Activated CD4-positive, alpha-beta T cell treated with anti-CD3 and anti-CD28 coated beads for 36 hours (primary cell): ENCODE data around the gene RGS5. TPM values are rescaled to one million over a fixed set of nuclear protein-coding genes. Genes with fewer than 3 reads are reported as not detected.

Experiments
- ATAC-seq: fragments of 200-7000 bp; cut with Tn5 transposase; one replicate; pipeline ENCODE4 v1.10.0; 2021; ENCODE audit warnings: mild to moderate bottlenecking, moderate library complexity
- CTCF ChIA-PET: fragments of 350-600 bp; sonication (Branson Sonifier 250); formaldehyde crosslinking; loops from one replicate; lab custom pipeline; 2021; ENCODE audit warnings: antibody characterized with exemption; lab: Charles Lee
- POLR2A ChIA-PET: fragments of 350-600 bp; sonication (Branson Sonifier 250); formaldehyde crosslinking; loops from one replicate; lab custom pipeline; 2021; ENCODE audit warnings: antibody characterized with exemption, inconsistent platforms; lab: Charles Lee
- DNase-seq: peaks from one replicate; pipeline ENCODE4 v3.0.0-alpha.2; 2020
- H3K27ac Mint-ChIP-seq: one replicate; pipeline ENCODE4 v1.8.0; 2021; ENCODE audit warnings: mixed read lengths
- H3K27me3 Mint-ChIP-seq: one replicate; pipeline ENCODE4 v1.8.0; 2021; ENCODE audit warnings: mixed read lengths
- H3K36me3 Mint-ChIP-seq: one replicate; pipeline ENCODE4 v1.8.0; 2021; ENCODE audit warnings: low read depth, mixed read lengths
- H3K4me1 Mint-ChIP-seq: one replicate; pipeline ENCODE4 v1.8.0; 2021; ENCODE audit warnings: mixed read lengths
- H3K4me3 Mint-ChIP-seq: one replicate; pipeline ENCODE4 v1.8.0; 2021; ENCODE audit warnings: mild to moderate bottlenecking, moderate library complexity, mixed read lengths
- H3K9me3 Mint-ChIP-seq: one replicate; pipeline ENCODE4 v1.8.0; 2021; ENCODE audit warnings: low read depth, mixed read lengths
- intact Hi-C, 2 experiments: fragments of 100-400 bp; cut with DNase I in 1 of 2; cut with micrococcal nuclease in 1 of 2; formaldehyde crosslinking; loops; one replicate each; pipeline versions ENCODE4 v1.14.2 to v1.15.1; 2022 to 2024; cut with DNase I, micrococcal nuclease
- total RNA-seq, 2 experiments: library from RNA; stranded (reverse); gene quantifications; one replicate each; pipeline ENCODE4 v1.2.3, GENCODE V29; 2021

Gene RGS5
- total RNA-seq, 2 experiments from 2014 or later: 4.1 to 4.4 TPM

GRCh38 chr1:163166886-163167555, 35.7 kb downstream of the RGS5 start:
- Mint-ChIP-seq H3K27me3 (no peaks in the 10 kb centered on the region), H3K4me3 (no peak overlapping the region), H3K36me3 (peaks cover 1% of the 10 kb centered on the region), H3K27ac (no peak overlapping the region), H3K4me1 (peaks cover 5% of the 10 kb centered on the region), H3K9me3 (no peaks in the 10 kb centered on the region)
- POLR2A ChIA-PET: no interaction called here
- CTCF ChIA-PET: interaction anchor here (1.3 kb wide), 1 partner anchor 12 kb away, joined by 3 read pairs; no protein-coding TSS in a partner anchor
- intact Hi-C loops: no loop called here
- DNase-seq (no peak), ATAC-seq (no peak)

- H3K27me3 Mint-ChIP-seq: no peaks in the 10 kb centered on the region
- H3K4me3 Mint-ChIP-seq: no peak overlapping the region
- intact Hi-C loops: no loop called here
- DNase-seq: no peak
- no peak for ATAC-seq
- H3K36me3 Mint-ChIP-seq: peaks cover 1% of the 10 kb centered on the region
- H3K27ac Mint-ChIP-seq: no peak overlapping the region
- POLR2A ChIA-PET: no interaction called here
- no peaks in the 10 kb centered on the region for H3K9me3 Mint-ChIP-seq
- H3K4me1 Mint-ChIP-seq: peaks cover 5% of the 10 kb centered on the region
- CTCF ChIA-PET: interaction anchor here (1.5 kb wide), 1 partner anchor 311 kb away, joined by 4 read pairs; no protein-coding TSS in a partner anchor
These were observed 37.6 kb downstream of the RGS5 start for GRCh38 chr1:163165119-163165518.

- POLR2A ChIA-PET: interaction anchor here (0.6 kb wide), 1 partner anchor 38 kb away, joined by 3 read pairs; no protein-coding TSS in a partner anchor
- no peak for DNase-seq
- peaks cover 5% of the 10 kb centered on the region for H3K4me1 Mint-ChIP-seq
- no peak overlapping the region for H3K27ac Mint-ChIP-seq
- no peak for ATAC-seq
- CTCF ChIA-PET: interaction anchor here (1.5 kb wide), 1 partner anchor 310 kb away, joined by 4 read pairs; no protein-coding TSS in a partner anchor
- H3K36me3 Mint-ChIP-seq: peaks cover 1% of the 10 kb centered on the region
- no peaks in the 10 kb centered on the region for H3K27me3 Mint-ChIP-seq
- intact Hi-C loops: no loop called here
- no peaks in the 10 kb centered on the region for H3K9me3 Mint-ChIP-seq
- H3K4me3 Mint-ChIP-seq: no peak overlapping the region
These were observed 38.7 kb downstream of the RGS5 start for GRCh38 chr1:163163881-163164582.

GRCh38 chr1:163163163-163163562, 39.6 kb downstream of the RGS5 start:
- H3K4me1 Mint-ChIP-seq: peaks cover 5% of the 10 kb centered on the region
- peaks cover 5% of the 10 kb centered on the region for H3K9me3 Mint-ChIP-seq
- ChIA-PET CTCF (interaction anchor here (0.6 to 0.7 kb wide), 2 partner anchors 285 to 1586 kb away, joined by 3 read pairs; no protein-coding TSS in a partner anchor), POLR2A (no interaction called here)
- no peak for ATAC-seq
- H3K27ac Mint-ChIP-seq: no peak overlapping the region
- no peaks in the 10 kb centered on the region for H3K27me3 Mint-ChIP-seq
- peaks cover 1% of the 10 kb centered on the region for H3K36me3 Mint-ChIP-seq
- intact Hi-C loops: no loop called here
- no peak for DNase-seq
- H3K4me3 Mint-ChIP-seq: no peak overlapping the region

- intact Hi-C loops: no loop called here
- no peak overlapping the region for H3K4me3 Mint-ChIP-seq
- ATAC-seq (no peak), DNase-seq (no peak)
- H3K27me3 Mint-ChIP-seq: no peaks in the 10 kb centered on the region
- ChIA-PET POLR2A (interaction anchor here (0.7 kb wide), 1 partner anchor 339 kb away, joined by 5 read pairs; no protein-coding TSS in a partner anchor), CTCF (interaction anchor here (0.6 to 0.8 kb wide), 4 partner anchors 284 to 1586 kb away, joined by 3 to 4 read pairs (median 3); no protein-coding TSS in a partner anchor)
- H3K4me1 Mint-ChIP-seq: peaks cover 5% of the 10 kb centered on the region
- peaks cover 7% of the 10 kb centered on the region for H3K9me3 Mint-ChIP-seq
- H3K36me3 Mint-ChIP-seq: peaks cover 1% of the 10 kb centered on the region
- H3K27ac Mint-ChIP-seq: no peak overlapping the region
These were observed 40.3 kb downstream of the RGS5 start for GRCh38 chr1:163162381-163162914.

- Mint-ChIP-seq H3K4me1 (peaks cover 4% of the 10 kb centered on the region), H3K9me3 (peaks cover 7% of the 10 kb centered on the region)
These were observed 40.9 kb downstream of the RGS5 start for GRCh38 chr1:163161841-163162240.

GRCh38 chr1:163161337-163161736, 41.4 kb downstream of the RGS5 start:
- no peak overlapping the region for H3K27ac Mint-ChIP-seq
- H3K9me3 Mint-ChIP-seq: peaks cover 7% of the 10 kb centered on the region
- CTCF ChIA-PET: no interaction called here
- POLR2A ChIA-PET: no interaction called here
- H3K27me3 Mint-ChIP-seq: no peaks in the 10 kb centered on the region
- peaks cover under 1% of the 10 kb centered on the region for H3K4me1 Mint-ChIP-seq
- intact Hi-C loops: no loop called here
- ATAC-seq (no peak), DNase-seq (no peak)
- H3K36me3 Mint-ChIP-seq: no peaks in the 10 kb centered on the region
- no peak overlapping the region for H3K4me3 Mint-ChIP-seq

More at GRCh38 chr1:163161841-163162240, 40.9 kb downstream of the RGS5 start:
- ATAC-seq (no peak), DNase-seq (no peak)
- Mint-ChIP-seq H3K27me3 (no peaks in the 10 kb centered on the region), H3K27ac (no peak overlapping the region), H3K4me3 (no peak overlapping the region), H3K36me3 (no peaks in the 10 kb centered on the region)
- ChIA-PET POLR2A (no interaction called here), CTCF (no interaction called here)
- intact Hi-C loops: no loop called here

- ATAC-seq (no peak), DNase-seq (no peak)
- H3K4me1 Mint-ChIP-seq: no peaks in the 10 kb centered on the region
- no peaks in the 10 kb centered on the region for H3K36me3 Mint-ChIP-seq
- no peak overlapping the region for H3K4me3 Mint-ChIP-seq
- ChIA-PET POLR2A (no interaction called here), CTCF (interaction anchor here (0.6 kb wide), 1 partner anchor 204 kb away, joined by 3 read pairs; no protein-coding TSS in a partner anchor)
- H3K27me3 Mint-ChIP-seq: no peaks in the 10 kb centered on the region
- intact Hi-C loops: no loop called here
- peaks cover 7% of the 10 kb centered on the region for H3K9me3 Mint-ChIP-seq
- H3K27ac Mint-ChIP-seq: no peak overlapping the region
These were observed 47.1 kb downstream of the RGS5 start for GRCh38 chr1:163155606-163156005.

- Mint-ChIP-seq H3K9me3 (no peaks in the 10 kb centered on the region), H3K27ac (no peak overlapping the region), H3K27me3 (no peaks in the 10 kb centered on the region), H3K4me3 (no peak overlapping the region), H3K4me1 (no peaks in the 10 kb centered on the region), H3K36me3 (no peaks in the 10 kb centered on the region)
- intact Hi-C loops: no loop called here
- POLR2A ChIA-PET: no interaction called here
- DNase-seq: no peak
- no peak for ATAC-seq
- CTCF ChIA-PET: no interaction called here
These were observed 53.8 kb downstream of the RGS5 start for GRCh38 chr1:163148911-163149310.

GRCh38 chr1:163147019-163147418, 55.7 kb downstream of the RGS5 start:
- intact Hi-C loops: no loop called here
- Mint-ChIP-seq H3K27me3 (no peaks in the 10 kb centered on the region), H3K36me3 (no peaks in the 10 kb centered on the region), H3K27ac (no peak overlapping the region), H3K4me3 (no peak overlapping the region), H3K9me3 (no peaks in the 10 kb centered on the region), H3K4me1 (no peaks in the 10 kb centered on the region)
- ATAC-seq: no peak
- ChIA-PET CTCF (no interaction called here), POLR2A (no interaction called here)
- DNase-seq: no peak

GRCh38 chr1:163145435-163145834, 57.3 kb downstream of the RGS5 start:
- H3K9me3 Mint-ChIP-seq: no peaks in the 10 kb centered on the region
- POLR2A ChIA-PET: no interaction called here
- H3K27me3 Mint-ChIP-seq: no peaks in the 10 kb centered on the region

More at GRCh38 chr1:163145435-163145834, 57.3 kb downstream of the RGS5 start:
- CTCF ChIA-PET: interaction anchor here (0.6 to 0.7 kb wide), 2 partner anchors 46 to 118 kb away, joined by 3 read pairs; no protein-coding TSS in a partner anchor
- intact Hi-C loops: no loop called here
- ATAC-seq (no peak), DNase-seq (no peak)
- Mint-ChIP-seq H3K4me3 (no peak overlapping the region), H3K36me3 (no peaks in the 10 kb centered on the region), H3K4me1 (no peaks in the 10 kb centered on the region), H3K27ac (no peak overlapping the region)
